22Rv1 (cell line): Measurements from ENCODE around the gene USF3.

Source experiments
- ZFX ChIP-seq: fragments of 450-650 bp; IDR thresholded peaks from 2 replicates; pipeline ENCODE4 v1.6.1; 2017; ENCODE audit warnings: antibody characterized with exemption, borderline replicate concordance
- TF ChIP-seq, protein P1 (sequence below): fragments of 450-650 bp; IDR thresholded peaks from 2 replicates; pipeline ENCODE4 v1.5.1; 2017; ENCODE audit warnings: mild to moderate bottlenecking

DNA sequence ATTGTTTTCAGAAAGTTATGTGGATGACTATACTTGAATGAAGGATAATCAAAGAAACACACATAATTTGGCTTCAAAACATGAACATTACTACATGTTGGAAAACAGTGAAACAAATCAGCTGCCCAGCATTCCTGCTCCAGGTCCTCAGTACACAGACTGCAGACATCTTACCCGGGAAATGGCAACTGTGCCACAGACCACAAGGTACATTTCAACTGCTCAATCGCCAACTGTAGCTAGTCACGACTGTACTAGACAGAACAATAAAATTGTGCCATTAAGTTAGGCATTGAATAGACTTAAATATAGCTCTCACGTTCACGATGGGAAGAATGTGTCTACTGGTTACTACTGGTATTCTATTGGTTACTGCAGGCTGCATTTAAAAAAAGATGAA, 44.6 kb upstream of the USF3 start:
- TF ChIP-seq, protein P1, sequence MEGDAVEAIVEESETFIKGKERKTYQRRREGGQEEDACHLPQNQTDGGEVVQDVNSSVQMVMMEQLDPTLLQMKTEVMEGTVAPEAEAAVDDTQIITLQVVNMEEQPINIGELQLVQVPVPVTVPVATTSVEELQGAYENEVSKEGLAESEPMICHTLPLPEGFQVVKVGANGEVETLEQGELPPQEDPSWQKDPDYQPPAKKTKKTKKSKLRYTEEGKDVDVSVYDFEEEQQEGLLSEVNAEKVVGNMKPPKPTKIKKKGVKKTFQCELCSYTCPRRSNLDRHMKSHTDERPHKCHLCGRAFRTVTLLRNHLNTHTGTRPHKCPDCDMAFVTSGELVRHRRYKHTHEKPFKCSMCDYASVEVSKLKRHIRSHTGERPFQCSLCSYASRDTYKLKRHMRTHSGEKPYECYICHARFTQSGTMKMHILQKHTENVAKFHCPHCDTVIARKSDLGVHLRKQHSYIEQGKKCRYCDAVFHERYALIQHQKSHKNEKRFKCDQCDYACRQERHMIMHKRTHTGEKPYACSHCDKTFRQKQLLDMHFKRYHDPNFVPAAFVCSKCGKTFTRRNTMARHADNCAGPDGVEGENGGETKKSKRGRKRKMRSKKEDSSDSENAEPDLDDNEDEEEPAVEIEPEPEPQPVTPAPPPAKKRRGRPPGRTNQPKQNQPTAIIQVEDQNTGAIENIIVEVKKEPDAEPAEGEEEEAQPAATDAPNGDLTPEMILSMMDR, result no peak
- no peak for TF ChIP-seq ZFX
